Esophagus (tissue), 2 donors: Measurements from ENCODE around the gene RIMS1. TPM values are rescaled to one million over a fixed set of nuclear protein-coding genes. Genes with fewer than 3 reads are reported as not detected.

Source experiments
- H3K27ac ChIP-seq, 2 donors: one replicate each; pipeline ENCODE4 v1.5.1; 2013; ENCODE audit warnings: low read depth in 2 of 2, mild to moderate bottlenecking in 2 of 2, inconsistent platforms in 1 of 2, low read length in 1 of 2, moderate library complexity in 1 of 2
- H3K27me3 ChIP-seq, 2 donors: one replicate each; pipeline ENCODE4 v1.6.1; 2013; ENCODE audit warnings: low read length in 2 of 2, control low read depth in 1 of 2, mild to moderate bottlenecking in 1 of 2; ENCODE audit not compliant: insufficient read depth in 2 of 2, control insufficient read depth in 1 of 2
- H3K36me3 ChIP-seq, 2 donors: one replicate each; pipeline ENCODE4 v1.6.1; 2013; ENCODE audit warnings: low read length in 1 of 2; ENCODE audit not compliant: control insufficient read depth in 2 of 2, insufficient read depth in 2 of 2
- H3K4me1 ChIP-seq, 2 donors: one replicate each; pipeline ENCODE4 v1.6.1; 2013; ENCODE audit warnings: low read length in 1 of 2; ENCODE audit not compliant: control insufficient read depth in 2 of 2, insufficient read depth in 2 of 2
- H3K4me3 ChIP-seq, 2 donors: one replicate each; pipeline ENCODE4 v1.5.1; 2013; ENCODE audit warnings: low read length in 2 of 2, mild to moderate bottlenecking in 2 of 2, low read depth in 1 of 2, moderate library complexity in 1 of 2
- H3K9me3 ChIP-seq, 2 donors: one replicate each; pipeline ENCODE4 v1.6.1; 2013; ENCODE audit warnings: mild to moderate bottlenecking in 2 of 2, low read depth in 1 of 2, low read length in 1 of 2, moderate library complexity in 1 of 2; ENCODE audit not compliant: control insufficient read depth in 2 of 2, insufficient read depth in 1 of 2
- WGBS, 2 donors: extraction: QIAGEN DNeasy Blood & Tissue Kit; methylation state at CpG; one replicate each; pipeline ENCODE4 v1.1.7; 2013; 5-methylcytosine and 5-hydroxymethylcytosine counted together
- polyA plus RNA-seq, 2 donors: library from polyadenylated mRNA; stranded (reverse); fragments of 200-250 nt; gene quantifications; one replicate each; pipeline ENCODE4 v1.2.3, GENCODE V29; 2013
- donor health status: healthy with polysubstance abuse.
- donor health status: Bipolar disorder and iron deficiency.

Gene RIMS1
- polyA plus RNA-seq, 2 donors = 0.45 to 1.0 TPM

- Histone ChIP-seq H3K4me1 (no peaks in the 10 kb centered on the region), H3K36me3 (no peaks in the 10 kb centered on the region), H3K4me3 (no peak overlapping the region), H3K27me3 (no peaks in the 10 kb centered on the region), H3K27ac (no peak overlapping the region), H3K9me3 (no peaks in the 10 kb centered on the region)
- 85 to 90% methylated on average over 1 of the region's 1 CpG for WGBS, 2 donors
Measured at GRCh38 chr6:72078096-72078495, 191.7 kb downstream of the RIMS1 start.

DNA sequence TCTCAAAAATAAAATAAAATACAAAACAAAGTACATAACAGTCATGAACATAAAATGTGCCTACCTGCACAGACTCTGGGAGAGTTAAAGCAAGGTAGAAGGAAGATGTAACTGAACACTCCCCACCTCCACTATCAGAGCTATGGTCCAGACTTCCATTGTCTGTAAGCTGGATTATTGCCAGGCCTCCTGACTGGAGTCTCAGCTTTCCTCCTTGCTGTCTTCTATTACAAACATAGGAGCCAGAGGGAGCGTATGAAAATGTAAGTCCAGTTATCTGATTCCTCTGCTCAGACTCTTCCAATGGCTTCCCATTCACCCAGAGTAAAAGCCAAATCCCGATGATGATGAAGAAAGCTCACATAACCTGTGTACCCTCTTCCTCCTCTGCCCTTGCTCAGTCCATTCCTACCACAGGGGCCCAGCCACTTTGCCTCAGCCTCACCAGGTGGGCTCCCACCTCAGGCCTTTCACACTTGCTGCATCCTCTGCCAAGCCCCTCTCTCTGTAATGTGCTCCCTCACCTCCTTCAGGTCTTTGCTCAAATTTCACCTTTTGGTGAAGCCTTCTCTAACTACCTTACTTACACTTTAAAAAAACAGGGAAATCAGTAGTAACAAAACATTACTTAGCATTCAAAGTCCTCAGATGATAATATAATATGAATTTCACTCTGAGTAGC, 194.1 kb downstream of the RIMS1 start:
- Histone ChIP-seq H3K27ac (no peak overlapping the region), H3K27me3 (no peaks in the 10 kb centered on the region), H3K4me3 (no peak overlapping the region), H3K9me3 (no peaks in the 10 kb centered on the region), H3K36me3 (no peaks in the 10 kb centered on the region), H3K4me1 (no peaks in the 10 kb centered on the region)
- 82 to 86% methylated on average over 2 of the region's 2 CpGs for WGBS, 2 donors

GRCh38 chr6:72081871-72082270, 195.5 kb downstream of the RIMS1 start:
- H3K27me3 ChIP-seq = no peaks in the 10 kb centered on the region
- no peak overlapping the region for H3K27ac ChIP-seq
- no peaks in the 10 kb centered on the region for H3K36me3 ChIP-seq
- no peaks in the 10 kb centered on the region for H3K4me1 ChIP-seq
- no peak overlapping the region for H3K4me3 ChIP-seq
- no peaks in the 10 kb centered on the region for H3K9me3 ChIP-seq

- H3K9me3 ChIP-seq = no peaks in the 10 kb centered on the region
- WGBS, 2 donors = 49 to 81% methylated on average over 1 of the region's 1 CpG
- H3K27me3 ChIP-seq = no peaks in the 10 kb centered on the region
- no peaks in the 10 kb centered on the region for H3K36me3 ChIP-seq
- H3K4me1 ChIP-seq = no peaks in the 10 kb centered on the region
- no peak overlapping the region for H3K4me3 ChIP-seq
- no peak overlapping the region for H3K27ac ChIP-seq
Measured at GRCh38 chr6:72083976-72084375, 197.6 kb downstream of the RIMS1 start.

DNA sequence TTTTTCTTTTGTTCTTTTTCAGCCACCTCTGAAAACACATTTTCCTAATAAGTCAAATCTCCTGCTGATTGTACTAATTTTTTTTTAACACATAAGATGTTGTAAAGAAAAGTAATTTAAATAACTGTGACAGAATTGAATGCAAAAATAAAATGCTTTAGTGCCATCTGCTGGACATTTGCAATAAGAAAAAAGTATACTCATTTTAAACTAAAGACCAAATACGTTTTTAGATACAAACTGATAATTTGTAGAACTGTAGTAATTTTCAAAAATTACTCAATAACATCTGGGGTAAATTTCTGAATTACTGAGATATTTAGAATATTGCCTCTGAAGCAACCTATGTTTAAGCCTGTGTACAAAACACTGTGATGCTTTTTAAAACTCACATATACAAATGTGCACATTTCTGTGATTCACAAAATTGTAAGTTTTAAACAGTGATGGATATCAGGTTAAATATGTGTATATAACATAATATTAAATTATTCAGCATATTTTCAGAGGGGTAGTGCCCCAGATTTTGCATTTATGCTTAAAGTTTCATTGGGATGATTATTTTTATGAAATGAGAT, 198.7 kb downstream of the RIMS1 start:
- no peaks in the 10 kb centered on the region for H3K9me3 ChIP-seq
- no peaks in the 10 kb centered on the region for H3K4me1 ChIP-seq
- 1 to 3% methylated on average over 1 of the region's 1 CpG for WGBS, 2 donors
- H3K36me3 ChIP-seq = no peaks in the 10 kb centered on the region
- H3K27me3 ChIP-seq = no peaks in the 10 kb centered on the region
- no peak overlapping the region for H3K27ac ChIP-seq
- H3K4me3 ChIP-seq = no peak overlapping the region

DNA sequence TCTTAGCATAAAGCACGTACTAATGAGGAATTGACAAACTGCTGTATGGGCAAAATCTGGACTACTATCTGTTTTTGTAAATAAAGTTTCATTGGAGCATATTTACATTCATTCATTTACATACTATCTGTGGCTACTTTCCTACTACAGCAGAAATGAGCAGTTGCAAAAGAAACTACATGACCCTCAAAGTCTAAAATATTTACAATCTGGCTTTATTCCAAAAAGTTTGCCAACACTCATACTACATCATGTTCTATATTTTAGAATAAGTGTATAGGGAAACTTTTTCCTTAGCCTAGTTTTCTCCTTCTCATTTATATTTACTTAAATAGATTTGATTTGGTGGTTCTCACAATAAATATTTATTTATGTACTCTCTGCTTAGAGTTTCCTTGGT, 208.2 kb downstream of the RIMS1 start:
- H3K9me3 ChIP-seq = no peaks in the 10 kb centered on the region
- H3K4me3 ChIP-seq = no peak overlapping the region
- no peaks in the 10 kb centered on the region for H3K36me3 ChIP-seq
- no peaks in the 10 kb centered on the region for H3K4me1 ChIP-seq
- 66 to 70% methylated on average over 1 of the region's 1 CpG for WGBS, 2 donors
- H3K27me3 ChIP-seq = no peaks in the 10 kb centered on the region
- H3K27ac ChIP-seq = no peak overlapping the region

GRCh38 chr6:72102561-72102960, 216.2 kb downstream of the RIMS1 start:
- Histone ChIP-seq H3K27ac (no peak overlapping the region), H3K4me3 (no peak overlapping the region), H3K36me3 (no peaks in the 10 kb centered on the region), H3K4me1 (no peaks in the 10 kb centered on the region), H3K9me3 (no peaks in the 10 kb centered on the region), H3K27me3 (no peaks in the 10 kb centered on the region)

- Histone ChIP-seq H3K27me3 (no peaks in the 10 kb centered on the region), H3K4me3 (no peak overlapping the region), H3K9me3 (no peaks in the 10 kb centered on the region), H3K4me1 (no peaks in the 10 kb centered on the region), H3K36me3 (no peaks in the 10 kb centered on the region), H3K27ac (no peak overlapping the region)
- WGBS, 2 donors = 39 to 48% methylated on average over 2 of the region's 2 CpGs
Measured at GRCh38 chr6:72111611-72112010, 225.3 kb downstream of the RIMS1 start.

DNA sequence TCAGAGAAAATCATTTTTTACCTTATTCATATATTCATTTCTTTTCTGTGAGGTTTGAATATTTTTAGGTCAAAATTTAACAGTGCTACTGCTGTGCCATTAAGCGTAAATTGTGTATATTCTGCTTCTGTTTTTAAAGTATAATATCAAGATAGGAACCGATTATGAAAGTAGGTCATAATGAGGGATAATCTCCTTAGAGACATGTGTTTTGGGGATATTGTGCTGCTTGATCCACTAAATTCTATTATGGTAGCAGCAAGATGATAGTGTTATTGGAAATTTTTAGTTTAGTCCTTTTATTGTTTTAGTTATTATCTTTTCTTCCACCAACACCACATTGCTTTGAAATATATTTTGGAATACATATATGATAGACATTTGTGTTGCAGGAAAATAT, 244.0 kb downstream of the RIMS1 start:
- 80 to 89% methylated on average over 2 of the region's 2 CpGs for WGBS, 2 donors
- Histone ChIP-seq H3K27ac (no peak overlapping the region), H3K4me1 (no peaks in the 10 kb centered on the region), H3K4me3 (no peak overlapping the region), H3K9me3 (peaks cover 0 to 3% of the 10 kb centered on the region in 2 donors), H3K27me3 (no peaks in the 10 kb centered on the region), H3K36me3 (no peaks in the 10 kb centered on the region)

GRCh38 chr6:72132427-72132826, 246.1 kb downstream of the RIMS1 start:
- no peaks in the 10 kb centered on the region for H3K27me3 ChIP-seq
- WGBS, 2 donors = 70 to 86% methylated on average over 1 of the region's 1 CpG
- H3K4me3 ChIP-seq = no peak overlapping the region
- no peaks in the 10 kb centered on the region for H3K9me3 ChIP-seq
- no peaks in the 10 kb centered on the region for H3K36me3 ChIP-seq
- no peak overlapping the region for H3K27ac ChIP-seq
- no peaks in the 10 kb centered on the region for H3K4me1 ChIP-seq
